Cerebellar cortex (tissue), 1 donor: ENCODE data around the gene RAD51B.

Experiments used
- DNase-seq: peaks from one replicate; pipeline ENCODE4 v3.0.0-alpha.2; 2015; ENCODE audit warnings: low spot score

RAD51B gene

DNA sequence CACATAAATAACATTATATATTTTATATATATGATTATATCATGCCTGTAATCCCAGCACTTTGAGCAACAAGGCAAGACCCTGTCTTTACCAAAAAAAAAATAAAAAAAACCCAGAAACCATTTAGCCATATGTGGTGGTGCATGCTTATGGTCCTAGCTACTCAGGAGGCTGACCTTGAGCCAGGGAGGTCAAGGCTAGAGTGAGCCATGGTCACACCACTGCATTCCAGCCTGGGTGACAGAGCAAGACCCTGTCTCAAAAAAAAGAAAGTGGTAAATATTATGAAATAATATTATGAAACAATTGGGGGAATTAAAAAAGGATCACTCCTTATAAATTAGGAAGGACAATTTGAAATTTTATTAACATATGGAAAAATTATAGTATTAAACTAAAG is 16.0 kb downstream of the RAD51B start:
- DNase-seq, result no peak

DNA sequence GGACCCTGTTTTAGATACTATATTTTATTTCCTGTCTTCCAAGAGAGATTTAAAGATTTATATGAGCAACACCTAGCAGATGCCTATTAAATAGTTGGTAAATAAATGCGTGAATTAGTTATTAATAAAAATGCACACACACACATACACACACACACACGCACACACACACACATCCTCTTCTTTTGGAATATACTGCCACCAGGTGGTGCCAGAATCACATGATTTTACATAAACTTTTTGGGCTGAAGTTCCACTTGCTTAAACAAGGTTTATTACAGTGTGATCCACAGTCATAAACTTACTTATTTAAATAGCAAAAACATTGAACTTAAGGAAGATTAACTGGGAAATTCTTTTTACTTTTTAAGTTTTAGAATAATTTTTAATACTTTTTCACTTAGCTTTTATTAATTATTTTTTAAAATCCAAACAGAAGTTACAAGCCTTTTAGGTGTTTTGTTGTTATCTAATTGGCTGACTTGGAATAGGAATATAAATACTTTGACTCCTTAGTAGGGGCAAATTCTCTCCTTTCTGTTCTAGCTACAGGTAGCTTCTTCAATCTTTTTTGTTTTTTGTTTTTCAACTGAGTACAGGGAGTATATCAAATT is 17.5 kb downstream of the RAD51B start:
- DNase-seq, result peak; percentile 62

DNA sequence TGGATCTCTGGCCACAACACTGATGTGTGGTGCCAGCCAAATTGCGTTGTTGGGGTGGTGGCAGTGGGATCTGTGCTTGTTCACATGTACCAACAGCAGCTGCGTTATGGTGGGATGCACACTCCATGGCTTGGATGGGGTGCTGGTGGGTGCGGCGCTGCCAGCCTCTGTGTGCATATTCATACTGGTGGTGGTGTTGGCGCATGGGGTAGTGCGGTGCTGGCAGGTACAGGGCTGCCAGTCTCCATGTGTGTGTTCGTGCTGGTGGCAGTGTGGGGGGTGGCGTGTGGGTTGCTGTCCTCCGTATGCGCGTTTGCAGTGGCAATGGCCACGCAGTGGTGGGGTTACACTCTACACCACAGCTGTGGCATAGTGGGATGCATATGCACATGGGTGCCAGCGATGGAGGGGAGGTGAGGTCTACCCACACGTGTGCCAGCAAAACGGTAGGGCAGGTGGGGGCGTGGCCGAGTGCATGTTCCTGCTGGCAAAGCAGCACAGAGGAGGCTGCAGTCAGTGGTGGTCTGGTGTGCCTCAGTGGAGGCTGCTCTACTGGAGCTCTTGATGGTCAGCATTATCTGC is 26.5 kb downstream of the RAD51B start:
- no peak for DNase-seq

DNA sequence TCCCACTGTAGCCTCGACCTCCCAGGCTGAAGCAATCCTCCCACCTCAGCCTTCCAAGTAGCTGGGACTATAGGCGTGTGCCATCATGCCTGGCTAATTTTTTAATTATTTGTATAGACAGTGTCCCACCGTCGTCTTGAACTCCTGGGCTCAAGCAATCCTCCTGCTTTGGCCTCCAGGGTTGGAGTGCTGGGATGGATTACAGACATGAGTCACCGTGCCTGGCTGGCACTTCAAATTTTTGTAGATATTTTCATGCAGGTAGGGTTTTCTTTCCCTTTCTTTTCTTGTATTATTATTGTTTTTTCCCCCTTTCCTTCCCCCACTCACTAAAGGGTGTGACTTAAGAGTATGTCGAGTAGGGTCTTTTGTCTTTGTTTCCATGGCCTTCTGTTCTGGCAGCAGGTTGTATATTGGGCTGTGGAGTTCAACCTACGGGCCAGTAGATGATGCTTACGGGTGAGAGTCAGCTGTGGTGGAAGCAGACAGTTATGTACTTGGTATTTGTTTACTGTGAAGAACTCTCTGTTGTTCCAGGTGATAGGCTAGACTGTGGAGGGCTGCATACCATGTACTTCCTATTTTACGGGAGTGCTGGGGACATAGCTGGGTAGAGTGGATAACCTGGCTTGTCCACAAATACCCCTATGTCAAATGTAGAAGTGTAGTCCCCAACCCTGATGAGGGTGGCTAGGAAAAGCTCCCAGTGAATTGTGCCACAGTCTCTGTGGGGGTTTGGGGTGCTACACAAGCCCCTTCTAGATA is 30.7 kb downstream of the RAD51B start:
- no peak for DNase-seq

DNA sequence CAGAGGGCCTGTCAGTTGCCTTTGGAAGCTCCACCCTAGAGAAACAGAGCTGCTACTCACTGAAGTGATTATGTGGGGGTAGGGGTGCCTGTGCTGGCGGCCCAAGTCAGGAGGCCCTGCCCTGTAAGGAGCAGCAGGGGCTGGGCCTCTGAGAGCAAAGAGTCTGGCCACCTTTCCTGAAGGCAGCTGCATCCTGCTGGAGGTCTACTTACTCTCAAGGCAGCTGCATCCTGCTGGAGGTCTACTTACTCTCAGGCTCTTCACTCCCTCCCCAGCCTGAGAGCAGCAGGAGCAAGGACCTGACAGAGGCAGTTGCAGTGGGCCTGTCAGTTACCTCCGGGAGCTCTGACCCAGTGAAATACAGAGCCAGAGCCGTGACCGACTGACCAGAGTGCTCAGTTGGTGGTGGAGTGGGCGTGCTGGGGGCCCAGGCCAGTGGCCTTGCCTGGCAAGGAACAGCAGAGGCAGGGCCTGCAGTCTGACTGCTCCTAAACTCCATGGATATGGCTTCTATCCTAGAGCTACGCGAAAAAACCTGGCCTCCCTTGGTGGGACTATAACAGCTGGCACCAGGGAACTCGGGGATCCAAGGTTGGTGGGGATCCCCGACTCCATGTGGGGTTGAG is 32.3 kb downstream of the RAD51B start:
- peak; percentile 14 for DNase-seq

DNA sequence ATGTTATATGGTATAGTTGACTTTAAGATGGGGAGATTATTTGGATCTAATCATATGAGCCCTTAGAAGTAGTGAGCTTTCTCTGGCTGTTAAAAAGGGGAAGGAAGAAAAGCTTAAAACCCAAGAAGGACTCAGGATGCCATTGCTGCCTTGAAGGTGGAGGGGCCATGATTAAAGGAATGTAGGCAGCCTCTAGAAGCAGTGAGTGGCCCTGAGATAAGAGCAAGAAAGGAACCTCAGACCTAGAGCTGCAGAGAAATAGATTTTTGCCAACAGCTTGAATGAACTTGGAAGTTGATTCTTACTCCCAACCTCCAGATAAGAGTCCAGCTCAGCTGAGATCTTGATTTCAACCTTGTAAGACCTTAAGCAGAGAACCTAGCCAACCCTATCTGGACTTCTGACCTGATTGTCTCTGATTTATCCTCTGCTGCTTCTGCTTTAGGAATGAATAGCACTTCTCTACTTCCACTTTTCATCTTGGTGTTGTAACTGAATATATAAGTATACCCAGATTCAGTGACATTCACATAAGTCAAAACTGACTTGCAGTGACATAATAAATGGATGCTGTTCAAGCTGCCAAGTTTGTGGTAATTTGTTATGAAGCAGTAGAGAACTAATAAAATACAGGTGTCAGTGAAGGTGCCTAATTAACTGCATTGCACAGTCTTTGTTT is 33.5 kb downstream of the RAD51B start:
- no peak for DNase-seq

DNA sequence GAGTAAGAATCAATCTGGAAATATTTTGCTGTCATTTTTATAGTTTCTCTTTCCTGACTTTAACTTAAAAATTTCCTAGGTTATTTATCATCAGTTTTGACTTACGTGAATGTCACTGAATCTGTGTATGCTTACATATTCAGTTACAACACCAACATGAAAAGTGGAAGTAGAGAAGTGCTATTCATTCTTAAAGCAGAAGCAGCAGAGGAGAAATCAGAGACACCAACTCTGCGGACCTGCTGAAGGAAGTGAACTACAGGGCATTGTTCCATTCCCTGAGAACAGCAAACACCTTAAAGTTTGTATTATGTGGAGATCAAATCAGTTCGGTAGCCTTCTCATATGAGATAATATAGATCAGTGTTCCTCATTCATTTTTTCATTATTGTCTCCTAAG is 34.1 kb downstream of the RAD51B start:
- no peak for DNase-seq

DNA sequence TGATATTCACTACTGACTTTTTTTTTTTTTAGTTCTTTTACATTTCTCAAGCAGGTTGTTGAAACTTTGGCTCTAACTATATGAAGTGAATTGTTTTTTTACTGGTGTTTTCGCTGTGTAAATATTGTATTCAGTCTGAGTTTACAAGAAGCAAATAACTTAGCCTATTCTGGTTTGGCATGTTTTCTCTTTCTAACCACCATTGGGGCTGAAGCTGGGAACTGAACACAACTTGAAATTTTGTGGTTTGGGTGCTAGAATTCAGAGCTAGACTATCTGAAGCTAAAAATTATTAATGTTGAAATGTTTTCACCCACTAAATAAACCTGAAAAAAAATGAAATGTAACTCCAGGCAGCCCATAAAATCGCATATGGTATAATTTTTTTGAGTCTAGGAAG is 37.2 kb downstream of the RAD51B start:
- no peak for DNase-seq

DNA sequence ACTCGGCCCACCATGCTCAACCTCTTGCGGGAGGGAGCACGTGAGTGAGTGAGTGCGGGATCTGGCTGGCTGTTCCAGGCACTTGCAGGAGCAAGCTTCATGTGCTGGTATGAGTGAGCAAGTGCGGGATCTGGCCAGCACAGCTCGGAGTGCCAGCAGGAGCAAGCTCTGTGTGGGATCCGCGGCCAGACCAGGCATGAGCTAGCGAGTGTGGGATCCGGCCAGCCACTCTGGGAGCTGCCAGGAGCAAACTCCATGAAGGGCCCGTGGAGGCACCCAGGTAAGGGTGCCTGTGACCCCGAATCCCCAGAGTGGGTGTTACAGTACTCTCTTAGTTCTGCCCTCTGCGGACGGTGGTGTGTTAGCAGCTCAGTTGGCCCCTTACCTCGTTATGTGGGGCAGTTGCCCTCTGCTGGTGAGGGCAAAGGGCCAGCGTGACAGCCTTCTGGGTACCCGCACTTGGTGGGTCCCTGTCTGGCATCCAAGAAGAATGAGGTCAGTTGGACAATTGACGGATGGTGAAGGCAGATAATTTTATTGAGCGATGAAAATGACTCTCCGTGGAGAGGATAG is 38.3 kb downstream of the RAD51B start:
- peak; percentile 23 for DNase-seq

DNA sequence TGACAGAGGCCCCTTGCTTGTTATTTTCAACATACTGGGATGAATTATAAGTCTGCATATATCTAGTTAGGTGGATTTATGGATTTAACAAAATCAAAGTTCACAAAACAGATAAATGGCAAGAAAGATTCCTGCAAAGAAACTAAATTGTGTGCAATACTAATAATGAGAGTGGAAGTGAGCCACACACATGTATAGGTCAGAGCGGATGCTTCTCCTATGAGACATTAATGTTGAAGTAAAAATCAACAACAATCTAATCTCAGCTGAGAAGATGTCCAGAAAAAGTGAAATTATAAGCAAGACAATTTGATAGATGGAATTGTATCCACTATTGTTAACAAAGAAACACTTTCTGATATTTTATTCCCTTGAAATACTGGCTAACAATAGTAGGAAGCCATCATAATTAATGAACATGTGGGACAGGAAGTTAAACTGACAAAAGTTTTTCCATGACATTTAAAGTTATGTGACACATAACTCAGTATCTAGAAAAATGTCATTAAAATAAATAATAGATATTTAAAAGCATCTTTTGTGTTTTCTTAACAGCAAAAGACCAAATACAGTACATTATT is 39.7 kb downstream of the RAD51B start:
- no peak for DNase-seq

DNA sequence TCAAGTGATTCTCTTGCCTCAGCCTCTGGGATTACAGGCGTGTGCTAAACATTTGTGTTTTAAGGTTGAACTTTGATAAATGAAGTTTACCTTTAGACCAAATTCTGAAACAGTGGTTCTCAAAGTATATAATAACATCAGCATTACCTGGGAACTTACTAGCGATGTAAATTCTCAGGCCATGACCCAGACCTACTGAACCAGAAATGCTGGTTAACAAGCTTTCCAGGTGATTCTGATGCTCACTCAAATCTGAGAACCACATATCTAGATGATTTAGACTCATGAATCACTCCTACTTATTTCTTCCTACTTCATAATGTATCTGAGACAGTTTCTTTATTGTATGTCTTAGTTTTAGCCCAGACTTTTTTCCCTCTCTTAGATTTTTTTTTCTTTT is 43.6 kb downstream of the RAD51B start:
- no peak for DNase-seq

DNA sequence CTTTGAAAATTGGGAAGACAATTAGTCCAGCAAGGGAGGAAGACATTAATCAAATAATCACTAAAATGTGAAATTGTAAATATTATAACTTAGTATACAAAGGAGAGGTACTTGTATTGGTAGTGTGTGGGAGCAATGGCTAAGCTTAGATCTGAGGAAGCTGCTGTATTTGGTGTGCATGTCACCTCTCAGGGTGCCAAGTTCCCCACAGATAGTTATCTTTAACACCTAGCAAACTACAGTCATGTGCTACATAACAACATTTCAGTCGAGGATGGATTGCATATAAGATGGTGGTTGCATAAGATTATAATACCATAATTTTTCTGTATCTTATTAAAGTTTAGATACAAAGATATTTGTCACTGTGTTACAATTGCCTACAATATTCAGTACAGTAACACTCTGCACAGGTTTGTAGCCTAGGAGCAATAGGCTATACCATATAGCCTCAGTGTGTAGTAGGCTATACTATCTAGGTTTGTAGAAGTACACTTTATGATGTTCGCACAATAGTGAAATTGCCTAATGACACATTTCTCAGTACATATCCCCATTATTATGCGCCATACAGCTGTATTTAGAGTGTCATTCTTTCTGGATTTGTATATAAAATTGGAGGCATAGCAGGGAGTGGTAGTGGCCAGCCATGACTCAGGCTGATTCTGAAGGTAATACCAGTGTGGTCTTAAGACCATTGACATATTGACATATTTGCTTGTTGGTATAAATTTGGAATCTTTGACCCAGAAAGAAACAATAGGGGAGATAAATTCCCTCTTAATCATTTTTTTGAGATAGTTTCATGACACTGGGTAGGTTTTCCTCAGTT is 55.8 kb downstream of the RAD51B start:
- no peak for DNase-seq

DNA sequence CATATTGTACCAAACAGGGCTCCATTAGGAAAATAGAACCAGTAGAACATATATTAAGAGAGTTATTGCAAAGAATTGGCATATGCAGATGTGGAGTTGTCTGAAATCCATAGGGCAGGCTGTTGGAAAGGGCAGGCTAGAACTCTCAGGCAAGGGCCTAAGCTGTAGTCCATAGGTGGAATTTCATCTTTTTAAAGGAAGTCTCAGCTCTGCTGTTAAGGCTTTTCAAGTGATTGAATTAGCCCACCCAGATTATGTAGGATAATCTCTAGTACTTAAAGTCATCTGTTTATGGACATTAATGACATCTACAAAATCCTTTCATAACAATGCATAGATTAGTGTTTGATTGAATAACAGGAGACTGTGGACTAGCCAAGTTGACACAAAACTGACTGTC is 59.4 kb downstream of the RAD51B start:
- no peak for DNase-seq

DNA sequence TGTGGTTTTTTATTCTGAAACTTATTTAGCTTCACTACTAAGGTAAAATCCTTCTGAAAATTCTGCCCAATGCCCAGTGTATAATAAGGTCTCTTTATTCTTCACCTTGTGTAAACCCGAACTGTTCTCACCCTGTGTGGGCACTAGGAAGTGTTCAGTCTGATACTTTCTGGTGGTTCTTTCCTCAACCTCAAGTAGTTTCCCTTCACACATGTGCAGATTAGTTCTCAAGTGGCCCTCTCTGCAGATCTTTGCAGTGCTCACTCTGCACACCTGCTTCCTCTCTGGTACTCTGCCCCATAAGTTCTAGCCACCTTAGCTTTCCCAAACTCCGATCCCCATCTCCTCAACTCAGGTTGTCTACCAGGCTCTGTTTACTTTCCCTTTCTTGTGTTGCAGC is 61.6 kb downstream of the RAD51B start:
- DNase-seq, result no peak

DNA sequence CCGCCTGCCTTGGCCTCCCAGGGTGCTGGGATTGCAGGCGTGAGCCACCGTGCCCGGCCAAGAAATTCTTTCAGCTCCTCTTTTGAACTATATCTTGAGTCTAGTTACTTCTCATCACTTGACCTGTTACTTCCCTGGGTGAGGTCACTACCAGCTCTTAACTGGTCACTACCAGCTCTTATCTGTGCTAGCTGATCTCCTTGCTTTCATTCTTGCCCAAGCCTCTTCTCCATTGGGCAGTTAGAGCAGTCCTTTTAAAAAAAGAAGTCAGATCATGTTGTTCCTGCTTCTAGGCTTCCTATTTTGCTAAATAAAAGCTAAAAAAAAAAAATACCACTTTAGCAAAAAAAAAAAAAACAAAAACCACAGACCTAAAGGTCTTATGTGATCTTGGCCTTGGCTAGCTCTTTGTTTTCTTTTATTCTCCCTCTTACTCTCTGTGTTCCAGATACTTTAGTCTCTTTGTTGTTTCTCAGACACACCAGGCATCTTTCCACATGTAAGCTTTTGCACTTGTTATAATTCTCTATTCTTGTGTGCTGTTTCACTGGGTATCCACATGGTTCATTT is 63.5 kb downstream of the RAD51B start:
- no peak for DNase-seq

DNA sequence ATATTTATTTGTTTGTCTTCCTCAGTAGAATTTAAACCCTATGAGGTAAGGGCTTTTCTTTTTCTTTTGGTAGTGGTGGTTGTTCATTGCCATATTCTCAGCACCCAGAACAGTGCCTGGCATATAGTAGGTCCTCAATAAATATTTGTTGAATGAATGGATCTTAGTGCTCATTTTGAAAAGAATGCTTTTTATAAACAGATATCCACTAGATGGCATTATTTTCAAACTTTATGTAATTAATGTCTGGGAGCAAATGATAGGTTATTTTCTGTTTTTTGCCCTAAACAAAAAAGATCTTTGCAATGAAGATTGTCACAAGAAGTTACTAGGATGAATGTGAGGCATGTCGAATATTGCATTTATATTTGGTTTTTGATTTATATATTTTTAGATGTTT is 64.1 kb downstream of the RAD51B start:
- peak; percentile 20 for DNase-seq

DNA sequence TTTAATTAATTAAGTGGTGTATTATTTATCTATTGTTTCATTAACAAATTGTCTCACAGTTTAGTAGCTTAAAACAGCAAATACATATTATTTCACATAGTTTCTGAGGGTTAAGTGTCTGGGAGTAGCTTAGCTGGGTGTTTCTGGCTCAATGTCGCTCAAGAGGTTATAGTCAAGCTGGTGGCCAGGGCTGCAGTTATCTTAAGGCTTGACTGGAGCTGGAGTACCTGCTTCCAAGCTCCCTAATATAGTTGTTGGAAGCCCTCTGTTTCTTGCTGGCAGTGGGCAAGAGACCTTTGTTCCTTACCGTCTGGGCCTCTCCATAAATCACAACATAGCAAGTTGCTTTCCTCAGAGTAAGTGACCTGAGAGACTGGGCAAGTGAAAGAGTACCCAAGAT is 66.6 kb downstream of the RAD51B start:
- DNase-seq, result no peak

DNA sequence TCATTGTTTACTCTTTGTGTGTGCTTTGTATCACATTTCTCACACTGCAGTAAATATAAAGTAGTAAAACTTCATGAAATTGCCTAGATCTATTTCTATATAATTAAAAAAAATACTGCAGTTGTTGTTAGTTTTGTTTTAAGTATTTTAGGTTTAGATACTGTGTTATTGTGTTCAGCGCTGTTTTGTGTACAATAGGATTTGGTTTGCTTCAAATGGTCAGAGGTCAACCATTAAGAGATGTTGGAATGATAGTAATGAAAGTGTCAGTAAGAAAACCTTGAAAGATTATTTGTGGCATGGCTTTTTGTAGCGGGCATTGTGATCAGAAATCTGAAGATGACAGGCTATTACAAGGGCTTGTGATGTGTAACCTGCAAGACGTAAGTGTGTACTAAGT is 67.9 kb downstream of the RAD51B start:
- DNase-seq, result no peak

DNA sequence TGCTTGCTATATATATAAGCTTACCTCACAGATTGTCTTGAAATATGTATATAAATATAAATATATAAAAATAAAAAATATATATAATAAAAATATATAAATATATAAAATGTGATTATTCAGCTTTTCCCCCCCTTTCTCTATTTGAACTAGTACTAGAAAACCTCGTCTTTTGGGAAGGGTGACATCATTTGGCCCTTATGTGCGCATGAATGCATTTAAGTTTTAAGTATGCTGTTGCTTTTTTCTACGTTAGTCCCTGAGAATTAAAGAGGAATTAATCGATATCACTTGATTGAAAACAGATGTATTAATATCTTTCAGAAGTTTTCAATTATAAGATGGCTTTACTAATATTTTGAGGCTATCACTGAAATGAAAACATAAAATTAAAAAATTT is 69.9 kb downstream of the RAD51B start:
- no peak for DNase-seq

DNA sequence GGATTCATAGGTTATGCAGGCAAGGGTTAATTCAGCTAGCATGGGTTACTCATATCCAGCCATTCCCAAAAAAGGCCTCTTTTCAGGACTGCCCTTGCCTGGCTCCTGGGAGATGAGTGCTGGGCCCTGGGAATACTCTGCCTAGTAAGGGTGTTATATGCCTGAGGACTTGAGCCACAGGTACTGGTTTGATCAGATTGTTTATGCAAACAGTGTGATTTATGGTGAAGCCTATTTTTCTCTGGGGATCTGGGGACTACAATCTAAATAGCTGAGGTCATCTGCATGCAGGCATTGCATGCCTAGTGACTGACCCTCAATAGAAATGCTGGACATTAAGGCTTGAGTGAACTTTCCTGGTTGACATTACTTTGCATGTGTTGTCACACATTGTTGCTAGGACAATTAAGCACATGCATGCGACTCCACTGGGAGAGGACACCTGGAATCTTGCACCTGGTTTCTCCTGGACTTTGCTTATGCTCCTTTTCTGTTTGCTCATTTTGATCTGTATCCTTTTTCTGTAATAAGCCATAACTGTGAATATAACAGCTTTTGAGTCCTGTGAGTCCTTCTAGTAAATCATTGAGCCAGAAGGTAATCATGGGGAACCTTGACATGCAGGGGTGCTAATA is 73.0 kb downstream of the RAD51B start:
- DNase-seq, result no peak
